GM18867 (cell line): Measurements from ENCODE around the gene COCH.
"Not testable (repeated sequence)": the region's sequence is repeated elsewhere in the genome, so short reads cannot be mapped to it uniquely, and the experiment has no call there.

Experiments
- ATAC-seq: cut with Tn5 transposase; IDR thresholded peaks from one replicate; pipeline ENCODE4 v1.9.1; 2021; ENCODE audit warnings: mild to moderate bottlenecking, moderate library complexity; ENCODE audit not compliant: unreplicated experiment

Gene COCH

GRCh38 chr14:30915596-30915995, 41.2 kb downstream of the COCH start:
- no peak for ATAC-seq

- no peak for ATAC-seq
These were observed 46.9 kb downstream of the COCH start for GRCh38 chr14:30921305-30921704.

- ATAC-seq = no peak
These were observed 47.4 kb downstream of the COCH start for GRCh38 chr14:30921788-30922187.

- no peak for ATAC-seq
These were observed 50.9 kb downstream of the COCH start for GRCh38 chr14:30925254-30925653.

- ATAC-seq = no peak
These were observed 54.1 kb downstream of the COCH start for GRCh38 chr14:30928462-30928861.

GRCh38 chr14:30933937-30934336, 59.6 kb downstream of the COCH start:
- ATAC-seq = not testable (repeated sequence)

- no peak for ATAC-seq
These were observed 61.1 kb downstream of the COCH start for GRCh38 chr14:30935445-30935844.

- no peak for ATAC-seq
These were observed 64.3 kb downstream of the COCH start for GRCh38 chr14:30938617-30939016.
